ENCODE results near the gene DOK4.

The DOK4 gene

DNA sequence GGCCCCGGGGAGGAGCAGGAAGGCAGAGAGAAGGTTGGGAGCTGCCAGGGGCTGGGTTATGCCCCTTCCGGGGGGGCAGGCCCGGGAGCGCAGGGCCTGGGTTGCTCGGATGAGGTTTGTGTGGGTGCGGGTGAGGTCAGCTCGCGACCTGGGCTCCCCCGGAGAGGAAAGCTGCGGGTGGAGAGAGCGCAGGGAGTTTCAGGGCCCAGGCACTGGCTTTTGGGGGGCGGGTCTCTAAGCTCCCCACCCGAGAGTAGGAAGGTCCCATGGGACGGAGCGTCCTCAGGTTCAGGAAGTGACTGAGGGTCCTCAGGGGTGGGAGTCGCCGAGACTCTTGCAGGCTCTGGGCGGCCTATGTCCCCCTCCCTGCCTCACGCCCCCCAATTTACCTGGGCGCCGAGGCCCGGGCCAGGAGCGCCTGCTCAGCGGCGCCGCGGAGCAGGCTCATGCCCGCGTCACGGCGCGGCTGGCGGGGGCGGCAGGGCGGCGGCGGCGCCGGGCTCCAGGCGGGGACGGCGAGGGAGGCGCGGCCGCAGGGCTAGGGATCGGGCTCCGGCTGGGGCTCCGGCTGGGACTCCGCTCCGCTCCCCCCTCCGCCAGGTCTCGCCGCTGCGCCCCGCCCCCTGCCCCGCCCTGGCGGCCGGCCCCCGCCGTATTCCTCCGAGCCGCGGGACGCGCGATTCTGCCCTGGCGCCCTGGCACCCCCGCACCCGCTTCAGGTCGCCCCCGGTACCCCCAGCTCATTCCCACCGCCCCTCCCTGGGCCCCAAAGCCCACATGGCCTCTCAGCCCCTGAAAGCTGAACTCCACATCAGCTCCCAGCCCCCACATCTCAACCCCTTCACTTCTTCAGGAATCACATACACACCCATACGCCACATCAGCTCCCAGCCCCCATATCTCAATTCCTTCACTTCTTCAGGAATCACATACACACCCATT, at the start of gene DOK4:
TSS of gene DOK4 (minus strand) at position 578 of the 942 bp plus-strand sequence. CDS start 6,986 bp downstream, outside the sequence.
- peak; percentile 79 for DNase-seq

DNA sequence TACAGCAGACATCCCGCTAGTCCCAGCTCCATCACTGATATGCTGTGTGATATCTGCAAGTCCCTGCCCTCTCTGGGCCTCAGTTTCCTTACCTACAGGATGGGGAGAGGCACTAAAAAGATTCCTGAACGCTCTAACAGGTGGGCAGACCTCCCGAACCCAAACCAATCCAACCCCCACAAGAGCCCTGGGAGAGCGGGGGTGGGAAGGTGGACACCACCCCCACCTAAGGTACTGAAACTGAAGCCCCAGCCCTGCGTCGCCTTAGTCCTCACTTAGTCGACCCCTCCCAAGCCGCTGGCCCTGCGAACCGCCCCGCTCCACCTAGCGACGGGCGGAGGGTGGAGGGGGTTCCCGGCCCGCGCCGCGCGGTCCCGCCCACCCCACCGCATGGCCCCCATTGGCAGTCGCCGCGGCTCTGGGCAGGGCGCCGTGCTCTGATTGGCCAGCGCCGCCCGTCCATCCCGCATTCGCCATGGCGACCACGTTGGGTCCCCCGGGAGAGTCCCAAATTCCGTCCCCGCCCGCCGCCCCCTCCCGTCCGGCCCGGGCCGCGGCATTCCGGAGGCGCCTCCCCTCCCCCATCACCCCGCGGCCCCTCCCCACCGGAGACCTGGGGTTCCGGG, 49.5 kb upstream of the DOK4 start:
- peak; percentile 97 for DNase-seq

DNA sequence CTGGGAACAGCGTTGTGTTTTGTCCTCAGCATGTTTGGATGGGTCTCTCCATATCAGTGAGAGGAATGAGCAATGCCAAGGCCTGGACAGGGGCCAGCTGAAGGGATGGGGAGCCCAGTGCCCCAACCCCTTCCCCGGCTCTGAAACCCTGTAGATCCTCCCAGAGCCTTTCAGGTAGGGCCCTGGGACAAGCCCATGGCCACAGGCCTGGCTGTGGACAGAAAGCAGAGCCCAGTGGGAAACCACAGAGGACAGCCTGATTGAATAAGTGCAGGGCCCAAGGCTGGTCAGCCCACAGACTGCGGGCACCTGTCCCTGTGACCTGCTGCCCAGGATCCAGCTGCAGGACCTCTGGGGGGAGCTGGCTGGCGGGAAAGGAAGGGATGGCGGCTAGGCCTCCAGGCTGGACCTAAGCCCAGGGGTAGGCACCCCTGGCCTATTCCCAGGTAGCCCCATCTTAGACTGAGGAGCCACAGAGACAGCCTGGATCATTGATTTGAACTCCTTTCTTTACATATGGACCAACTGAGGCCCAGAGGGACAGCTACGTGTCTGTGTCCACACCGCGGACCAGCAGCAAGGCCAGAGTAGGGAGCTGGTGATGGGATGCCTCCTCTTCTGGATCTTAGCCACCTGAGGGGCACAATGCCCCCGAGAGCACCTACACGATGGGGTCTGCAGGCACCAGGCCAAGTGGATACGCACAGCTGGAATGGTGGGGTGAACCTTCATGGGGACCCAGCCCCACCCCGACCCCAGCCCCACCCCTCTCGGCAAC, 48.8 kb upstream of the DOK4 start:
- no peak for DNase-seq

DNA sequence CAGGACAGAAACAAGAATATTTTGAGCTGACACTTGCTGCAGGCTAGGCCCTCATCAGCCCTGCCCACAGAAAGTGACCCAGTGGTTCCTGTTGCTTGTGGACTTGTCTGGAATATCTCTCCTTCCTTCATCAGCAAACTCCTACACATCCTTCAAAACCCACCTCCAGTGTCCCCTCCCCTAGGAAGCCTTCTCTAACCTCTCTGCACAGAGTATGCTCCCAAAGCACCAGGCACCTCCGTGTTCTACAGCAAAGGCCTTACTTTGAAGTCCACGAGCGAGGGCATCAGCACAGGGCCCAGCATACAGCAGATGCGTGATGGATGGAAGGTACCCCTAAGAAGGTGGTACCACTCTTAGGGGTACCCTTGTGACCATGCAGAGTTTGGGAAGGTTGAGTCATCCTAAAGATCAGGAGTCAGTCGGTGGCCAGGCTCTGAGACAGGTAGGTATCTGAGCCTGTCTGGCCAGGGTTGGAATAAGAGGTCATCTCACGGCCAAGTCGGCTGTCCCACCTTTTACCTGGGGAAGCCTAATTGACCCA, 48.1 kb upstream of the DOK4 start:
- DNase-seq, result no peak

DNA sequence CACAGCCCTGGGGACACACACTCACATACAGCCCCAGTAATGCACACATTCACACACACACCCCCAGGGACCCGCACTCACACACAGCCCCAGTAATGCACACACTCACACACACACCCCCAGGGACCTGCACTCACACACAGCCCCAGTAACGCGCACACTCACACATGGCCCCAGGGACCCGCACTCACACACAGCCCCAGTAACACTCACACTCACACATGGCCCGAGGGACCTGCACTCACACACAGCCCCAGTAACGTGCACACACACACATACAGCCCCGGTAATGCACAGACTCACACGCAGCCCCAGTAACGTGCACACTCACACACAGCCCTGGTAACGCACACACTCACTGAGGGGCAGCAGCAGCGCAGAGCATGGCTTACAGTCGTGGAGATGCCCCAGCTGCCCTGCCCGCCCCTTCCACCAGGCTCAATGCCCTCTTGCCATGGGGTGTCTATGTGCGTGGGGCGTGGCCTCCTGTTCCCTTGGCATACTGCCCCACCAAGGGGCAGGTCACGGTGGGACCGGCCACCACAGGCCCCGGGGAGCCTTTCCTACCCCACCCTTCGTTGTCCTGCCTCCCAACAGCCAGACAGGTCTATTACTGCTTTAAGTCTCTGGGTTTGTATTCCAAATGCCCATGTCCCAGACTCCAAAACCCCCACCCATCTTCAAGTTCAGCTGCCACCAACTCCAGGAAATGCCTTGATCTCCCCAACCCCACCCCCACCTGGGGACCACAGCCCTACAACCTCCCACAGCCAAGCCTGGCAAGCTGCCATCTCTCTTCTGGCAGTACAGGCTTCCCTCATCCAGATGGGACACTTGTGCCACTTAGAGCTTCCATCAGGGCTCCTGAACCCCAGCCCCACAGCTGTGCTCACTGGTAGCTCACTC, 47.4 kb upstream of the DOK4 start:
- DNase-seq, result no peak

DNA sequence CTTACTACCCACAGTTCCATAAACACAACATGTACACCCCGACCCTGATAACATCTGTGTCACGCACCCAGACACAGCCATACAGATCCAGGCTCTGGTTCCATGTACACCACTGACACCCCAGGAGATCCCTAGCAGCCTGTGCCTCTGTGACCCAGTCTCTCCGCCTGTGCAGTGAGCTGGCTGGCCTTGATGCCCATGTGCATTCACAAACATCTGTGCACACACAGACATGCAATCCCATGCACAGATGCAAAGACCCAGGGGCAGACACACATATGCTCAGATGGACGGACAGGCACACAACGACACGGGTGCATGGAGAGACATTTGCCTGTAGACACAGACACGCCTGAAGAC, 46.0 kb upstream of the DOK4 start:
- DNase-seq, result no peak

DNA sequence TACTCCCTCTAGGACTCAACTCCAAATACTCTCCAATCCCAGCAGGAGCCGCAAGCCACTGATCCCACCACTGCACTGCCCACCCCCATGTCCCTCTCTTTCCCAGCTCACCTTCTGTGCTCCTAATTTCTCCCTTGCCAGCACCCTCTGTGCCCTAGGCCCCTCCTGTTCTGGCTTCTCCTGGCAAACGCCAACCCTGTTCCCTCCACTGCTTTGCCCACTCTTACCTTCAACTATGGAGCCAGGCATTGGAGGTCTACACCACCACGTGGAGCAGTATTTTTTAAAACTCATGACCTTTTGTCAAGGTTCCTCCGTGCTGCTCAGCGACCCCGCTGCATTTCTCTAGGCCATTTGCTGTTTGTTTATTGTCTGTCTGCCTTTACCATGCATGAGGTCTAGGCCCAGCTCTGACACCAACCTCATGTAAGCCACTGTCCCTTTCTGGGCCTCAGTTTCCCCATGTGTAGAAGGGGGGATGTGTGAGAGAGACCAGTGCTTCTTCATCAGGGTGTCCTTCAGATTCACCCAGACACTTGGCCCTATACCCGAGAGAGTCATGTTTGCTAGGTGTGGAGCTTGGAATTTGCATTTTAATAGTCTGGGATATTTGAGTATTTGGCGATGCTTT, 45.5 kb upstream of the DOK4 start:
- no peak for DNase-seq

DNA sequence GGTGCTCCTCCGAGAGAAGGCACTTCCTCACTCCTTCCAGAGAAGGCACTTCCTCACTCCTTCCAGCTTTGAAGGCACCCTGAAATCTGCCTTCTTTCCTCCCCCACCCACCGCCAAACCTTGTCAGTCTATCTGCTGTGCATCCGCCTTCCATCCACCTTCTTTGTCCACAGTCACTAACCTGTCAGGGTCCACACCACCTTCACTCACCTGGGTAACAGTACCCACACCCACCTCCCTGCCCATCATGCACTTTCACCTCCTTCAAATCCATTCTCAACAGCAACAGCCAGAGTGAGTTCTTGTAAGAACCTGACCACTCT, 44.9 kb upstream of the DOK4 start:
- no peak for DNase-seq

DNA sequence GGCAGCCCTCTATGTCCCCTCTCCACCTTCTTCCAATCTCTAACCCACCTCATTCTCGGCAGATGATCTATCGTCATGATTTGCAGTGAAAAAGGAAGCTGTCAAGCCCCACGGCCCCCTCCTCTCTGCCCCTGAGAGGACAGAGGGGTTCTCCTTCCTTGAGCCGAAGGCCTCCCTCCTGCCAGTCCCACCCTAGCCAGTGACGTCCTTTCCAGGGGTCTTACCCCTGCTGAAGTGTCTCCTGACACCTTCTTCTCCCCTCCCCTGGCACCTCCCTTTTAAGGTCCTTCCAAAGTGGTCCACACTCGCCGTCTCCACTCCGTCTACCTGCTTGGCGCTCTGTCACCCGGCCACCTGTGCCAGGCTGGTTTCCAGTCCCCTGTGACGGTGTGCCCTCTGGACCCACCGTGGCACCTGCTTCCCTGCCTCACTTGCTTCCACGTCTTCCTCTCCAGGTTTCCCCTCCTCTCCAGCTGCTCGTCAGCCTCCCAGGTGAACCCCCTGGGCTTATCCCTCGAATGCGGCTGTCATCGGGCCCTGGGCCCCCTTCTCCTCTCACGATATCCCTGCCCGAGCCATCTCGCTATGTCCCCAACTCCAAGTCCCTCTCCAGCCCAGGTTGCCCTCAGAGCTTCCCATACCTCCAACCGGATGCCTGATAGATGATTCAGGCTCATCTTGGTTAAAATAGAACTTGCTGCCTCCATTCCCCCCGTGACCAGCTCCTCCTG, 44.4 kb upstream of the DOK4 start:
- DNase-seq, result no peak

DNA sequence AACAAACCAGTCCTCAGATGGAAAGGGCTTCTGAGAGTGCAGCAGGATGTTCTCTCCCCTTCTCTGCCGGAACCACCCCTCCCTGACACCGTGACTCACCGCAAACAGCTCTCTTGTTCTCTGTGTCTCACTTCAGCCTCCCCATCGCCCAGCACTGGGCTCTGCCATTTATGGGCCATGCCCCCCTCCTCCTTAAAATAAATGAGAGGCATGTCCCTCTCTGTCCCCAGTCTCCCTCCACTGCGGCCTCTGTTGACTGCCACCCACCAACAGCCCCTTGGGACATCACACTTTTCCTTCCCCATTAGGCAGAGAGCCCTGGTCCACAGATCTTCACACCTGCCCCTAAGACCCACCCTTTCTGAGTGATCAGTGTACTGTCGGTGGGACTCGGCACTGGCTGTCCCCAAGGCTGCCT, 43.8 kb upstream of the DOK4 start:
- DNase-seq, result peak; percentile 84

DNA sequence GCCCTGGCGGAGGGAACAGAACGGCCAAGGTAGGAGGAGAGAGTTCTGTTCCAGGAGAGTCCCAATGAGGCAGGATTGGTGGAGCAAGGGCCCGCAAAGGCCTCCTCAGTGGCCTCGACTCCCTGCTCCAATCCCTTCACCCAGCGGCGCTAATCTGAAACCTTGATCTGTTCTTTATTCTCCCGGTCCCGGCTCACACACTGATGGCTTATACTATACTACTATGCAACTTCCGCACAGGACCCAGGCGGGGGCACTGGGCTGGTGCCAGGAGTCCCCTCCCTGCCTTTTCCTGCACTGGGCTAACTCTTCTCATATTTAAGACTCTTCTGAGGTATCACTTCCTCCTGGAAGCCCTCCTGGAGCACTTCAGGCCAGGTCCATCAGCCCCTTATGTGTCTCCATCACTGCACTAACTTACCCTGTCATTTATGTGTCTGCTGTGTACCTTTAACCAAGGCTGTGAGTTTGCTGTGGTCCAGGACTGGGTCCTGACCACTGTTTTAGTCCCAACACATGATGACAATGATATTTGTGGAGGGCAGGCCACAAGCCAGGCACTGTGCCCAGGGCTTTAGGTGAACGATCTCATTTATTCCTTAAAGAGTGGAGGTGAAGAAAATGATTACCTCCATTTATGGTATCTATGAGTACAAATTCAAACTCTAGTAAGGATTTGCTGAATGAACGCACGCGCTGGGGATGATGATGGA, 43.3 kb upstream of the DOK4 start:
- no peak for DNase-seq

DNA sequence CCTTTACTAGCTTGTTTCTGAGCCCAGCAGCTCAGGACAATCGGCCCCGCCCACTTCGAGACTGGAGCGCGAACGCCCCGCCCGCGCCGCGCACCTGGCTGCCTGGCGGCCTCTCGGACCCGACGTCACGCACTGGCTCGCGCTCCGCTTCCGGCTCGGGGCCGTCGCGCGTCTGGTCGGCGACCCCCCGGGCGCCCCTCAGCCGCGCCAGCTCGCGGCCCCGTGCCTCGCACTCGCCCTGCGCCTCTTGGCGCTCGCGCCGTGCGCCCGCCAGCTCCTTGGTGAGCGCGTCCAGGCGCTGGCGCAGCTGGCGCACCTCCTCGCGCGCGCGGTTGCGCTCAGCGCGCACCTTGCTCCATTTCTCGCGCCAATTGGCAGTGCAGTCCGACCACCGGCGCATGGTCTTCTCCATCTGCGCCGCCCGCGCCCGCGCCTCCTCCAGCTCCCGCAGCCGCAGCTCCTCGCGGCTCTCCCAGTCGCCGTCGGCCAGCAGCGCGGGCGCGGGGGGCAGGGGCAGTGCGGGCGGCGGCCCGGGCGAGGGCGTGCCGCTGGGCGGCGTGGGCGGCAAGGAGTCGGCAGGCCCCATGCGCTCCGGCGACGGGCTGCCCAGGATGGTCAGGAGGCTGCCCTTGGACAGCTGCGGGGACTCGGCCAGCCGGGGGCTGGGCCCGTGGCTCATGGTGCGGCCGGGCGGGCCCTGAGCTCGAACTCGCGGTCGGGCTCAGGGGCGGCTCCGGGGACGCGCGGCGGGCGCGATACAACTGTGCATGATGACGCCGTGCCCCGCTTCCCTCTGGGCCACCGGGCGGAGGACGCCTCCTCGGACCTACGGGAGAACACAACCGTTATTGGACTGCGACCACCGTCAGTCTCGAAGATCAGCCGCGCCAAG, 42.5 kb upstream of the DOK4 start:
- DNase-seq, result no peak

DNA sequence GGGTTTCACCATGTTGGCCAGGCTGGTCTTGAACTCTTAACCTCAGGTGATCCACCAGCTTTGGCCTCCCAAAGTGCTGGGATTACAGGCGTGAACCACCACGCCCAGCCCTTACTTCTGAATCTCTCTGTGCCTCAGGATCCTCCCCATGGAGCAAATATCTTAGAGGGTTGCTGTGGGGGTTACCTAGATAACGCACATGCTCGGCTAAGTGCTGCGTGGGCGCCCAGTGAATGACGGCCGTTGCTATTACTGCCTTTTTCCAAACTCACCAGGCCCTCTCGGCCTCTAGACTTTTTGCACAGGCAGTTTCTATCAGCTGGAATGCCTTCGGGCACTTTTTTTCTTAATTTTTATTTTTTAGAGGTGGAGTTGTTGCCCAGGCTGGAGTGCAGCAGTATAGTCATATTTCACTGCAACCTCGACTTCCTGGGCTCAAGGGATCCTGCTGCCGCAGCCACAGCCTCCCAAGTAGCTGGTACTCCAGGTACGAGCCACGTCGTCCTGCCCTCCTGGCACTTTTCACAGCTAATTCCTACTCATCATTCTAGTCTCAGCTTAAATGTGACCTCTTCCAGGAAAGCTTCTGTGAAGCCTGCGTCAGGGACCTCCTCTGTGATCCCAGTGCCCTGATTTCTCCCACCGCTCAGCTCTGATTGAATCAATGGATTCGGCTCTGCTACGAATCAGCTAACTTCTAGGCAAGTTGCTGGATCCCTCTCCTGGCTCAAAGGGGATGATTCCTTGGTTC, 41.5 kb upstream of the DOK4 start:
- DNase-seq, result no peak

DNA sequence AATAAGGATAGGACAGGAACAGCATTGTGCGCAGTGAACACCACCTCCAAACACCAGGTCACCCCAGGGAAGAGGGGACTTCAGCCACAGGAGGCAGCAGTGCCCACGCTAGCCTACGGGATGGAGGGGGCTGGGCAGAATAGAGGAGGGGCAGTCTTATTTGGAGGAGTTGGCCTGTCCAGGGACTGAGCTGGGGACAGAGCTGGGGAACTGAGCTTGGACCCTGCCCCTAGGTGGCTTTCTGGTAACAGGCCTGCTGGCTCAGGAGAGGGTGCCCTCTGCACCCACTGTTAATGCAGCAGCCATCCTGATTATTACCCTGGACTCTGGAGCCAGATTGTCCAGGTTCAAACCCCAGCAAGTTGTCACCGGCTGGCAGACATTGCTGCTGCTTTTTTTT, 40.7 kb upstream of the DOK4 start:
- no peak for DNase-seq

DNA sequence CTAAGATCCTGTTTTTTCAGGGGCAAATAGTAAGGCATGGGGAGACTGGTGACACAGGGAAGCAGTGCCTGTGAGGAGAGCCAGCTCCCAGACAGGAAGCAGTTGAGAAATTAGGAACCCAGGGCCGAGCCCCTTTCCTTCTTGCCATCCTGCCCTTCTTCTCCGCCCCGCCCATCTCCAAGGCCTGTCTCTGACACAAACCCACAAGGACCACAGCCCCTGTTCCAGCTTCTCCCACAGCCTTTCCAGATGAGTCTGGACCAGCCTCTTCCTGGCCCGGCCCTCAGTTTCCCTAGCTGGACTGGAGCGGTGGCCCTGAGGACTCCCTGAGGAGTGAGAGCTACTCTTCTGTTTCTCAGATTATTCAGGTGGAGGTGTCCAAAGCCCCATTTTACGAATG, 40.2 kb upstream of the DOK4 start:
- no peak for DNase-seq

DNA sequence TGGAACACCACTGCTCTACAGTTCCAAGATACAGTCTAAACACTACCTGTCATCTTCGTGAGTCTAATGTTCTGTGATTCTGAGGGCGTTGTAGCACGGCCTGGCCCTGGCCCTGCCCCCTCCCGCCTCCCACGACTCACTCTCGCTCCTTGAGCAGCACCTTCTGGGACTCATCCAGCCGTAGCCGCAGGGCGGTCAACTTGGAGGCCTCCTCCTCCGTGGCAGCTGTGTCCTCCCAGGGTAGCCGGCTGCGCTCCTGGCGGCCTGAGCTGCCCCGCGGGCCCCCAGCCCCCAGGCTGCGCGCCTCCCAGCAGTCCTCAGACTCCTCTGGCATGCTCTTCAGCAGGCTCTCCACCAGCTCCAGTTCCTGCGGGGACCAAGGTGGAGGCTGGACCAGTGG, 39.5 kb upstream of the DOK4 start:
- DNase-seq, result no peak

DNA sequence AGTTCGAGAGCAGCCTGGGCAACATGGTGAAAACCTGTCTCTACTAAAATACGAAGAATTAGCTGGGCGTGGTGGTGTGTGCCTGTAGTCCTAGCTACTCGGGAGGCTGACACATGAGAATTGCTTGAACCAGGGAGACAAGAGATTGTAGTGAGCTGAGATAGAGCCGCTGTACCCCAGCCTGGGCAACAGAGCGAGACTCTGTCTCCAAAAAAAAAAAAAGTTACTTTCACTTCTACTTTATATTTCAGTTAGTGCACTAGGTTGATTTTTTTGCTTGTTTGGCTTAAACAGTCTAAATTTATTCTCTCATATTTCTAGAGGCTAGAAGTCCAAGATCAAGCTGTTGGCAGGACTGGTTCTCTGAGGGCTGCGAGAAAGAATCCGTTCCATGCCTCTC, 36.7 kb upstream of the DOK4 start:
- DNase-seq, result no peak

DNA sequence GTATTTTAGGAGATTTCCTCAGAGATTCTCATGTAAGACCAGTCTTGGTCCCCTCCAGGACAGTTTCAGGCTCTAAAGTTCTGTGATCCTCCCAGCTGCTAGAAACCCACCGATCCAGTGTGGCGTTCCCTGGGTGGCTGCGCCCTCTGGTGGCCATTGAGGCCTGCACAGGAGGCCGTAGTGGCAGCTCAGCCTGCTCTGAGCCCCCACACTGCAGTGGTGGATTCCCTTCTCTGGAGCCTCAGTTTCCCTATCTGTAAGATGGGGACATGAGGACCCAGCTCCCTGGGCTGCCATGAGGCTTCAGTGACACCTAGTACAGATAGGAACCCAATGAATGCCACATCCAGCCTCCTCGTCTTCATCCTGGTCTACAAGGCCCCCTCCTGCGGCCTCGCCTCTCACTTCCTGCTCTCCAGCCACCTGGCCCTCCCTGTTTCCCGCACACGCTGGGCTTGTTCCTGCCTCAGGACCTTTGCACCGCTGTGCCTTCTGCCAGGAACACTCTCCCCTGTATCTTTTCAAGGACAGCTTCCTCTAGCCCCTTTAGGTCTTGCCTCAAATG, 33.6 kb upstream of the DOK4 start:
- DNase-seq, result peak; percentile 77
